PFSK-1 (cell line): Measurements from ENCODE around the gene SLC22A25. TPM values are rescaled to one million over a fixed set of nuclear protein-coding genes. Genes with fewer than 3 reads are reported as not detected.

Source experiments
- FOXP2 ChIP-seq: optimal IDR thresholded peaks from 2 replicates; pipeline ENCODE3; 2011; ENCODE audit warnings: borderline replicate concordance, control low read depth, inconsistent platforms; ENCODE audit not compliant: insufficient read depth; ENCODE audit errors: extremely low read length, extremely low read depth
- POLR2AphosphoS5 ChIP-seq: IDR thresholded peaks from 2 replicates; pipeline ENCODE4 v1.6.1; 2012; ENCODE audit warnings: low read depth, mild to moderate bottlenecking, control low read depth, low read length, moderate library complexity
- SIN3A ChIP-seq: IDR thresholded peaks from 2 replicates; pipeline ENCODE4 v1.6.1; 2012; ENCODE audit warnings: mild to moderate bottlenecking, low read length, moderate library complexity, borderline replicate concordance; ENCODE audit not compliant: insufficient read depth
- TAF1 ChIP-seq: IDR thresholded peaks from 2 replicates; pipeline ENCODE4 v1.6.1; 2012; ENCODE audit warnings: low read length, control low read depth, borderline replicate concordance; ENCODE audit not compliant: insufficient read depth
- polyA plus RNA-seq: library from polyadenylated mRNA; unstranded; fragments of >200 nt; gene quantifications from one replicate; pipeline ENCODE4 v1.2.1, GENCODE V29; 2012; ENCODE audit warnings: low read depth, missing spikeins; ENCODE audit not compliant: insufficient read length
- TF ChIP-seq, protein P1 (sequence below), 2 experiments: IDR thresholded peaks; 2 replicates each; pipeline versions ENCODE4 v1.6.1 to v1.8.0; 2011 to 2012; ENCODE audit warnings: low read depth in 2 of 2, low read length in 2 of 2, control low read depth in 1 of 2, inconsistent platforms in 1 of 2, mild to moderate bottlenecking in 1 of 2, moderate library complexity in 1 of 2; ENCODE audit not compliant: insufficient read depth in 1 of 2

SLC22A25 gene
- polyA plus RNA-seq, result not detected

GRCh38 chr11:63243533-63243932 lies at the start of gene SLC22A25:
SLC22A25 (minus strand) TSS chr11:63243599; CDS start chr11:63229652, 13,947 bp downstream.
- TF ChIP-seq FOXP2, result no peak
- TF ChIP-seq, protein P1, sequence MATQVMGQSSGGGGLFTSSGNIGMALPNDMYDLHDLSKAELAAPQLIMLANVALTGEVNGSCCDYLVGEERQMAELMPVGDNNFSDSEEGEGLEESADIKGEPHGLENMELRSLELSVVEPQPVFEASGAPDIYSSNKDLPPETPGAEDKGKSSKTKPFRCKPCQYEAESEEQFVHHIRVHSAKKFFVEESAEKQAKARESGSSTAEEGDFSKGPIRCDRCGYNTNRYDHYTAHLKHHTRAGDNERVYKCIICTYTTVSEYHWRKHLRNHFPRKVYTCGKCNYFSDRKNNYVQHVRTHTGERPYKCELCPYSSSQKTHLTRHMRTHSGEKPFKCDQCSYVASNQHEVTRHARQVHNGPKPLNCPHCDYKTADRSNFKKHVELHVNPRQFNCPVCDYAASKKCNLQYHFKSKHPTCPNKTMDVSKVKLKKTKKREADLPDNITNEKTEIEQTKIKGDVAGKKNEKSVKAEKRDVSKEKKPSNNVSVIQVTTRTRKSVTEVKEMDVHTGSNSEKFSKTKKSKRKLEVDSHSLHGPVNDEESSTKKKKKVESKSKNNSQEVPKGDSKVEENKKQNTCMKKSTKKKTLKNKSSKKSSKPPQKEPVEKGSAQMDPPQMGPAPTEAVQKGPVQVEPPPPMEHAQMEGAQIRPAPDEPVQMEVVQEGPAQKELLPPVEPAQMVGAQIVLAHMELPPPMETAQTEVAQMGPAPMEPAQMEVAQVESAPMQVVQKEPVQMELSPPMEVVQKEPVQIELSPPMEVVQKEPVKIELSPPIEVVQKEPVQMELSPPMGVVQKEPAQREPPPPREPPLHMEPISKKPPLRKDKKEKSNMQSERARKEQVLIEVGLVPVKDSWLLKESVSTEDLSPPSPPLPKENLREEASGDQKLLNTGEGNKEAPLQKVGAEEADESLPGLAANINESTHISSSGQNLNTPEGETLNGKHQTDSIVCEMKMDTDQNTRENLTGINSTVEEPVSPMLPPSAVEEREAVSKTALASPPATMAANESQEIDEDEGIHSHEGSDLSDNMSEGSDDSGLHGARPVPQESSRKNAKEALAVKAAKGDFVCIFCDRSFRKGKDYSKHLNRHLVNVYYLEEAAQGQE (IDR thresholded peaks at IDR 0.05; ENCODE audit: insufficient read depth in 1 of 2, low read depth in 2 of 2, low read length in 2 of 2), result no peak
- no peak for TF ChIP-seq TAF1
- no peak for TF ChIP-seq POLR2AphosphoS5
- no peak for TF ChIP-seq SIN3A

GRCh38 chr11:63290285-63290684 lies 46.9 kb upstream of the SLC22A25 start:
- TF ChIP-seq, protein P1 (IDR thresholded peaks at IDR 0.05; ENCODE audit: insufficient read depth in 1 of 2, low read depth in 2 of 2, low read length in 2 of 2), result no peak
- TF ChIP-seq FOXP2, result no peak
- no peak for TF ChIP-seq TAF1
- TF ChIP-seq POLR2AphosphoS5, result no peak
- no peak for TF ChIP-seq SIN3A

GRCh38 chr11:63289658-63290057 lies 46.3 kb upstream of the SLC22A25 start:
- TF ChIP-seq FOXP2, result no peak
- TF ChIP-seq POLR2AphosphoS5, result no peak
- TF ChIP-seq TAF1, result no peak
- no peak for TF ChIP-seq SIN3A
- TF ChIP-seq, protein P1 (IDR thresholded peaks at IDR 0.05; ENCODE audit: insufficient read depth in 1 of 2, low read depth in 2 of 2, low read length in 2 of 2), result no peak

GRCh38 chr11:63282579-63282978 lies 39.2 kb upstream of the SLC22A25 start:
- TF ChIP-seq, protein P1 (IDR thresholded peaks at IDR 0.05; ENCODE audit: insufficient read depth in 1 of 2, low read depth in 2 of 2, low read length in 2 of 2), result no peak
- no peak for TF ChIP-seq POLR2AphosphoS5
- no peak for TF ChIP-seq FOXP2
- no peak for TF ChIP-seq SIN3A
- no peak for TF ChIP-seq TAF1

- TF ChIP-seq POLR2AphosphoS5 (no peak), FOXP2 (no peak), SIN3A (no peak), TAF1 (no peak)
- TF ChIP-seq, protein P1 (IDR thresholded peaks at IDR 0.05; ENCODE audit: insufficient read depth in 1 of 2, low read depth in 2 of 2, low read length in 2 of 2), result no peak
Observed at GRCh38 chr11:63280920-63281319, 37.5 kb upstream of the SLC22A25 start.
